Astrocyte (in vitro differentiated cells and primary cell): ENCODE results near the gene CALR3.

ENCODE experiments used
- EZH2 ChIP-seq: IDR thresholded peaks from 2 replicates; pipeline ENCODE4 v1.6.1; 2012; ENCODE audit warnings: mild to moderate bottlenecking, low read length, inconsistent platforms; ENCODE audit not compliant: insufficient read depth
- TF ChIP-seq, protein P1 (sequence below): IDR thresholded peaks from 2 replicates; pipeline ENCODE4 v1.5.1; 2011; ENCODE audit warnings: low read depth, mild to moderate bottlenecking, inconsistent platforms, low read length, moderate library complexity; ENCODE audit not compliant: insufficient read depth

DNA sequence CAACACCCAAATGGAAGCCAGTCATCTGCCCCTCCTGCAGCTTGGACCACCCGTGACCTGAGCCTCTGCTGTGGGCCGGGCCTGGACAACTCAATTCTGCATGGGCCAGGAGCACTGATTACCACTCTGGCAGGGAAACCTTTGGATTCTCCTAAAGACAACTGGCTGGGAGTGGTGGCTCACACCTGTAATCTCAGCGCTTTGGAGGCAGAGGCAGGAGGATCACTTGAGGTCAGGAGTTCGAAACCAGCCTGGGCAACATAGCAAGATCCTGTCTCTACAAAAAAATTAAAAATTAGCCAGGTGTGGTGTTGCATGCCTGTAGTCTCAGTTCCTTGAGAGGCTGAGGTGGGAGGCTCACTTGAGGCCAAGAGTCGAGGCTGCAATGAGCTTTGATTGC is 30.7 kb downstream of the CALR3 start:
- TF ChIP-seq EZH2: no peak
- TF ChIP-seq, protein P1, sequence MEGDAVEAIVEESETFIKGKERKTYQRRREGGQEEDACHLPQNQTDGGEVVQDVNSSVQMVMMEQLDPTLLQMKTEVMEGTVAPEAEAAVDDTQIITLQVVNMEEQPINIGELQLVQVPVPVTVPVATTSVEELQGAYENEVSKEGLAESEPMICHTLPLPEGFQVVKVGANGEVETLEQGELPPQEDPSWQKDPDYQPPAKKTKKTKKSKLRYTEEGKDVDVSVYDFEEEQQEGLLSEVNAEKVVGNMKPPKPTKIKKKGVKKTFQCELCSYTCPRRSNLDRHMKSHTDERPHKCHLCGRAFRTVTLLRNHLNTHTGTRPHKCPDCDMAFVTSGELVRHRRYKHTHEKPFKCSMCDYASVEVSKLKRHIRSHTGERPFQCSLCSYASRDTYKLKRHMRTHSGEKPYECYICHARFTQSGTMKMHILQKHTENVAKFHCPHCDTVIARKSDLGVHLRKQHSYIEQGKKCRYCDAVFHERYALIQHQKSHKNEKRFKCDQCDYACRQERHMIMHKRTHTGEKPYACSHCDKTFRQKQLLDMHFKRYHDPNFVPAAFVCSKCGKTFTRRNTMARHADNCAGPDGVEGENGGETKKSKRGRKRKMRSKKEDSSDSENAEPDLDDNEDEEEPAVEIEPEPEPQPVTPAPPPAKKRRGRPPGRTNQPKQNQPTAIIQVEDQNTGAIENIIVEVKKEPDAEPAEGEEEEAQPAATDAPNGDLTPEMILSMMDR: no peak
